HCT116 (cell line): ENCODE measurements around the gene SUPT3H. TPM values are rescaled to one million over a fixed set of nuclear protein-coding genes. Genes with fewer than 3 reads are reported as not detected.

Source experiments
- ATAC-seq: fragments of 200-7000 bp; cut with Tn5 transposase; 2 replicates; pipeline ENCODE4 v1.9.1; 2020; ENCODE audit warnings: mild to moderate bottlenecking, moderate library complexity
- BruUV-seq: library from RNA; stranded (reverse); fragments of 400-500 nt; replicated peaks from 2 replicates; lab custom pipeline; 2021; lab: Mats Ljungman, UMichigan
- CTCF ChIA-PET: fragments of 300-600 bp; sonication (Branson Sonifier 250); formaldehyde crosslinking; loops from one replicate; lab custom pipeline; 2021; ENCODE audit warnings: antibody characterized with exemption; lab: Charles Lee
- POLR2A ChIA-PET: fragments of 300-600, 350-600 bp; sonication (Branson Sonifier 250); formaldehyde crosslinking; loops from one replicate; lab custom pipeline; 2021; ENCODE audit warnings: antibody characterized with exemption; lab: Charles Lee
- RAD21 ChIA-PET, 2 experiments: fragments of 300-600 bp; sonication (Branson Sonifier 250); formaldehyde crosslinking; loops; one replicate each; lab custom pipeline; 2023; ENCODE audit warnings: low total read pairs in 2 of 2; ENCODE audit not compliant: uncharacterized antibody in 2 of 2, unreplicated experiment in 2 of 2, low non-redundant PET in 1 of 2; lab: Charles Lee
- DNase-seq: peaks from one replicate; pipeline ENCODE4 v3.0.0-alpha.2; 2010; ENCODE audit warnings: low read depth, low spot score
- H2AFZ ChIP-seq: fragments of 200-600 bp; shearing (Covaris generic), sonication (generic); 2 replicates; pipeline ENCODE4 v1.6.1; 2017; ENCODE audit warnings: low read depth, mixed run types, mixed read lengths, antibody characterized with exemption, low read length; ENCODE audit not compliant: poor library complexity, severe bottlenecking
- H3K27ac ChIP-seq: 2 replicates; pipeline ENCODE4 v1.5.1; 2012; ENCODE audit warnings: low read depth, low read length
- H3K27me3 ChIP-seq: fragments of 200-600 bp; sonication (generic); 2 replicates; pipeline ENCODE4 v1.6.1; 2016; ENCODE audit warnings: mixed run types, low read length, mixed read lengths; ENCODE audit not compliant: insufficient read depth
- H3K36me3 ChIP-seq, 2 experiments: fragments of 200-500 bp in 1 of 2; fragments of 200-600 bp in 1 of 2; sonication (Bioruptor generic) in 1 of 2; sonication (generic) in 1 of 2; 2 replicates each; pipeline versions ENCODE4 v1.5.1 to v1.6.1; 2014 to 2016; ENCODE audit warnings: low read length in 2 of 2, inconsistent platforms in 1 of 2, mixed read lengths in 1 of 2, mixed run types in 1 of 2; ENCODE audit not compliant: insufficient read depth in 2 of 2, control insufficient read depth in 1 of 2
- H3K4me1 ChIP-seq, 2 experiments: fragments of 200-600 bp in 1 of 2; sonication (generic) in 1 of 2; 2 replicates each; pipeline versions ENCODE4 v1.5.1 to v1.6.1; 2012 to 2017; ENCODE audit warnings: low read length in 2 of 2, inconsistent platforms in 1 of 2, mild to moderate bottlenecking in 1 of 2, mixed read lengths in 1 of 2, mixed run types in 1 of 2, moderate library complexity in 1 of 2; ENCODE audit not compliant: insufficient read depth in 2 of 2, control insufficient read depth in 1 of 2
- H3K4me2 ChIP-seq: fragments of 200-600 bp; sonication (generic); 2 replicates; pipeline ENCODE4 v1.6.1; 2017; ENCODE audit warnings: mixed run types, low read length, mixed read lengths
- H3K4me3 ChIP-seq, 2 experiments: fragments of 200-600 bp in 1 of 2; sonication (generic) in 1 of 2; replicated peaks in 1 of 2; 2 replicates each; pipeline ENCODE4 v1.5.1; 2011 to 2016; ENCODE audit warnings: low read length in 2 of 2, control low read depth in 1 of 2, low read depth in 1 of 2, mild to moderate bottlenecking in 1 of 2, mixed read lengths in 1 of 2, mixed run types in 1 of 2
- H3K79me2 ChIP-seq: fragments of 200-600 bp; sonication (generic); 2 replicates; pipeline ENCODE4 v1.6.1; 2017; ENCODE audit warnings: mild to moderate bottlenecking, mixed run types, low read length, moderate library complexity, mixed read lengths; ENCODE audit not compliant: insufficient read depth
- H3K9ac ChIP-seq: fragments of 200-600 bp; sonication (generic); 2 replicates; pipeline ENCODE4 v1.6.1; 2016; ENCODE audit warnings: low read length, mixed read lengths
- H3K9me2 ChIP-seq: fragments of 200-600 bp; sonication (generic), shearing (Covaris generic); 2 replicates; pipeline ENCODE4 v1.6.1; 2017; ENCODE audit warnings: mixed run types, mild to moderate bottlenecking, moderate library complexity; ENCODE audit not compliant: insufficient read depth
- H3K9me3 ChIP-seq, 2 experiments: fragments of 200-500 bp in 1 of 2; fragments of 200-600 bp in 1 of 2; sonication (Bioruptor generic) in 1 of 2; sonication (generic) in 1 of 2; 2 replicates each; pipeline ENCODE4 v1.6.1; 2014 to 2017; ENCODE audit warnings: low read length in 2 of 2, mixed read lengths in 2 of 2, inconsistent platforms in 1 of 2, low read depth in 1 of 2, mild to moderate bottlenecking in 1 of 2, mixed run types in 1 of 2, moderate library complexity in 1 of 2; ENCODE audit not compliant: control insufficient read depth in 1 of 2, insufficient read depth in 1 of 2
- H4K20me1 ChIP-seq: fragments of 200-600 bp; sonication (generic), shearing (Covaris generic); 2 replicates; pipeline ENCODE4 v1.6.1; 2017; ENCODE audit warnings: mixed run types, mild to moderate bottlenecking, moderate library complexity; ENCODE audit not compliant: insufficient read depth
- ATF3 ChIP-seq: IDR thresholded peaks from 2 replicates; pipeline ENCODE4 v1.6.1; 2012
- CBX3 ChIP-seq: IDR thresholded peaks from 2 replicates; pipeline ENCODE4 v1.6.1; 2012; ENCODE audit warnings: low read depth
- CTCF ChIP-seq, 3 experiments: fragments of 200-600 bp in 1 of 3; sonication (generic) in 1 of 3; IDR thresholded peaks in 2 of 3; conservative IDR thresholded peaks in 1 of 3; 2 replicates each; pipeline ENCODE4 v1.5.1; 2012 to 2017; ENCODE audit warnings: low read depth in 2 of 3, low read length in 2 of 3, antibody characterized with exemption in 1 of 3, borderline replicate concordance in 1 of 3, control low read depth in 1 of 3, mild to moderate bottlenecking in 1 of 3, mixed read lengths in 1 of 3, mixed run types in 1 of 3, moderate library complexity in 1 of 3; ENCODE audit not compliant: insufficient read depth in 1 of 3
- EZH2 ChIP-seq: fragments of 200-600 bp; sonication (generic); IDR thresholded peaks from 2 replicates; pipeline ENCODE4 v1.6.1; 2017; ENCODE audit warnings: antibody characterized with exemption, mixed run types
- JUND ChIP-seq: IDR thresholded peaks from 2 replicates; pipeline ENCODE4 v1.6.1; 2012
- POLR2A ChIP-seq: IDR thresholded peaks from 2 replicates; pipeline ENCODE4 v1.7.0; 2011; ENCODE audit warnings: borderline replicate concordance; ENCODE audit not compliant: insufficient read depth, insufficient read length; ENCODE audit errors: extremely low read depth
- POLR2AphosphoS5 ChIP-seq: IDR thresholded peaks from 2 replicates; pipeline ENCODE4 v1.6.1; 2011; ENCODE audit warnings: mild to moderate bottlenecking, low read depth, low read length, moderate library complexity
- RAD21 ChIP-seq: IDR thresholded peaks from 2 replicates; pipeline ENCODE4 v1.6.1; 2012; ENCODE audit warnings: low read depth, mild to moderate bottlenecking
- SIN3A ChIP-seq: IDR thresholded peaks from 2 replicates; pipeline ENCODE4 v1.6.1; 2012; ENCODE audit warnings: low read depth
- TCF7L2 ChIP-seq: IDR thresholded peaks from 2 replicates; pipeline ENCODE4 v1.7.0; 2011; ENCODE audit warnings: borderline replicate concordance, inconsistent platforms; ENCODE audit not compliant: insufficient read depth, insufficient read length; ENCODE audit errors: extremely low read depth
- ZFX ChIP-seq: fragments of 450-650 bp; IDR thresholded peaks from 2 replicates; pipeline ENCODE4 v1.6.1; 2017
- ZNF274 ChIP-seq: fragments of 200-500 bp; sonication (Bioruptor generic); IDR thresholded peaks from 2 replicates; pipeline ENCODE4 v1.6.1; 2014; ENCODE audit warnings: mild to moderate bottlenecking, low read depth, low read length, inconsistent platforms
- intact Hi-C: fragments of 100-400 bp; cut with micrococcal nuclease; formaldehyde crosslinking; loops from 2 replicates; pipeline ENCODE4 v1.10.0; 2022
- total RNA-seq: library from RNA; stranded (reverse); gene quantifications from one replicate; pipeline ENCODE4 v1.2.1, GENCODE V29; 2021; ENCODE audit not compliant: unreplicated experiment

SUPT3H gene
- total RNA-seq, 1 experiment from 2014 or later: 7.4 TPM

- Histone ChIP-seq H2AFZ (no peak overlapping the region), H3K4me2 (no peak overlapping the region), H3K9me2 (no peaks in the 10 kb centered on the region), H3K79me2 (no peaks in the 10 kb centered on the region), H3K27ac (no peak overlapping the region), H4K20me1 (no peaks in the 10 kb centered on the region), H3K36me3 (no peaks in the 10 kb centered on the region), H3K27me3 (no peaks in the 10 kb centered on the region), H3K9me3 (peaks cover 0 to 6% of the 10 kb centered on the region in 2 experiments; a peak in 1 of 4 replicates), H3K4me1 (no peaks in the 10 kb centered on the region), H3K9ac (no peak overlapping the region), H3K4me3 (no peak overlapping the region)
- POLR2A ChIA-PET: no interaction called here
- BruUV-seq: no TSS peak
- CTCF ChIA-PET: no interaction called here
- intact Hi-C loops: no loop called here
- ATAC-seq: no peak
- no peak for DNase-seq
- TF ChIP-seq TCF7L2: no peak
- TF ChIP-seq RAD21: no peak
- TF ChIP-seq JUND: no peak
- no peak for TF ChIP-seq POLR2AphosphoS5
- TF ChIP-seq ATF3: no peak
- no peak for TF ChIP-seq ZNF274
- no peak for TF ChIP-seq CBX3
- TF ChIP-seq ZFX: no peak
- TF ChIP-seq POLR2A: no peak
- no peak for TF ChIP-seq SIN3A
- no peak for TF ChIP-seq EZH2
- no peak for TF ChIP-seq CTCF (IDR thresholded peaks at IDR 0.05 in 2 of 3, conservative IDR thresholded peaks at IDR 0.05 in 1 of 3; ENCODE audit: borderline replicate concordance in 1 of 3, insufficient read depth in 1 of 3, low read depth in 2 of 3, low read length in 2 of 3)
- RAD21 ChIA-PET: no interaction called here
Measured at GRCh38 chr6:45209762-45210161, 168.0 kb downstream of the SUPT3H start.
